ENCODE measurements around the gene VCAN. TPM values are rescaled to one million over a fixed set of nuclear protein-coding genes. Genes with fewer than 3 reads are reported as not detected.

VCAN gene
- total RNA-seq, 4 donors from 2014 or later, result 53.0 to 833 (median 65.1) TPM

DNA sequence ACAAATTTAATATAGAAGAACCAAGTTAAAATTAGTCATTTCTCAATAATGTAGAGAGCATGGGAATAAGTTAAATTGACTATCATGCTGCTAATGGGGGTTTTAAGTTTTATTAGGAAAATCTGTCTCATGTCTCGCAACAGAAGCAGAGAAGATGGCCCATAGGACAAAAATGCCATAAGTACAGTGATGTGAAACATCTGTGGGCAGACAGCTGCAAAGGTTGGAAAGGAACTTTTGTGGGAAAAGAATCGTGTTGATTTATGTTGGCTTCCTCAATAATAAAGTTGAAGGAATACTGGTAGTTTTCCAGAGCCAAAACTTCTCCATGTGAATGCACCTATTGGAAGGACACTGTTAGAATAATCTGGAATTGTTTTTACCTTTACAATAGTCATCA is 44.8 kb downstream of the VCAN start:
- no peaks in the 10 kb centered on the region for H3K4me1 ChIP-seq
- no peaks in the 10 kb centered on the region for H3K27me3 ChIP-seq
- H3K36me3 ChIP-seq, result no peaks in the 10 kb centered on the region
- no peak overlapping the region for H3K4me3 ChIP-seq
- H3K9me3 ChIP-seq, result no peaks in the 10 kb centered on the region
- DNase-seq, result no peak
- intact Hi-C loops (cut with DNase I; ENCODE audit: low total_unique reads), result no loop called here
- no peak for TF ChIP-seq CTCF (IDR thresholded peaks at IDR 0.05)
- no peak for TF ChIP-seq POLR2A (IDR thresholded peaks at IDR 0.05)
- H3K27ac ChIP-seq, result peak overlapping the region in 1 of 2 donors; percentile 23

DNA sequence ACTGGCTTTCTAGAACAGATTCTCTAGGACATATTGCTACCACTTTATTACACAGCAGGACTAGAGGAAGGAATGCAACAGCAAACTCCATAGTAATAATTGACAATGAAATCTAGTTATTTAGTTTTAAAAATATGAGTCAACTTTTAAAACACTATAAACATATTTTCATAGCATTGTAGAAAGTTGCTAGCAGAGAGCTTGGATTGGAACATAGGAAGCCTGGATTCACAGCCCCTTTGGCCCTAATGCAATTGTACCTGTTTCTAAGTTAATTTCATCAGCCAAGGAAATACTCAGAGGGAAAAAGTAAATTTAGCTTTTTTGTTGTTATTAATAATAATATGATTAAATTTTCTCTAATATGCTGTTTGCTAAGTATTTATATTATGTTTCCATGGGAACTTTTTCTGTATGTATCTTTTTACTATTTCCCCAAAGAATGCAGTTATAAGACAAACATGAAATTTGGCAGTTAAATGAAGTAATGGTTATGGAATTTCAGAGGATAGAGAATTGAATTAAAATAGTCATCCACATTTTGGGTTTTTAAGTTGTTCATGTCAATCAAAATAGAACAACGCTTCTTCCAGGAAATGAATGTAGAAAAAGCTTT is 45.6 kb downstream of the VCAN start:
- no peaks in the 10 kb centered on the region for H3K4me1 ChIP-seq
- H3K36me3 ChIP-seq, result no peaks in the 10 kb centered on the region
- peak overlapping the region in 1 of 2 donors; percentile 23 for H3K27ac ChIP-seq
- TF ChIP-seq CTCF (IDR thresholded peaks at IDR 0.05), result no peak
- TF ChIP-seq POLR2A (IDR thresholded peaks at IDR 0.05), result no peak
- no peaks in the 10 kb centered on the region for H3K27me3 ChIP-seq
- intact Hi-C loops (cut with DNase I; ENCODE audit: low total_unique reads), result no loop called here
- DNase-seq, result no peak
- no peak overlapping the region for H3K4me3 ChIP-seq
- H3K9me3 ChIP-seq, result no peaks in the 10 kb centered on the region

DNA sequence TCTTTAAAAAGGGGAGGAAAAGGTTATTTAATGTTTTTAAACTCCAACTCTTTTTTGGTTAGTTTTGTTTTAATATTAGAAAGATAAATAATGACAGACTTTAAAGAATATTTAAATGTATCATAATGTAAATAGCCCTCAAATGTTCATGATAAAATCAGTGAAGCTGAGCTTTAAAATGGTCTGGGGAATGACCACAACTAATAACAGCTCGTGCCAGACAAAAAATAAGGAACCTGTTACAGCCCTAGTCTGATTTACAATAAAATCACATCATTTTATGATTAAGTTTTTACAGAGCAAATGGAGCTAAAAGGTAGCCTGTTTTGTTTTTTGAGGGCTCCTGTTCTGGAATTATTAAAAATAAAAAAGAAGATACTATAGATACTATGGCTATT is 46.1 kb downstream of the VCAN start:
- intact Hi-C loops (cut with DNase I; ENCODE audit: low total_unique reads), result no loop called here
- Histone ChIP-seq H3K4me3 (no peak overlapping the region), H3K27ac (no peak overlapping the region), H3K4me1 (no peaks in the 10 kb centered on the region), H3K9me3 (no peaks in the 10 kb centered on the region), H3K36me3 (no peaks in the 10 kb centered on the region), H3K27me3 (no peaks in the 10 kb centered on the region)
- TF ChIP-seq POLR2A (IDR thresholded peaks at IDR 0.05), result no peak
- no peak for TF ChIP-seq CTCF (IDR thresholded peaks at IDR 0.05)
- no peak for DNase-seq

DNA sequence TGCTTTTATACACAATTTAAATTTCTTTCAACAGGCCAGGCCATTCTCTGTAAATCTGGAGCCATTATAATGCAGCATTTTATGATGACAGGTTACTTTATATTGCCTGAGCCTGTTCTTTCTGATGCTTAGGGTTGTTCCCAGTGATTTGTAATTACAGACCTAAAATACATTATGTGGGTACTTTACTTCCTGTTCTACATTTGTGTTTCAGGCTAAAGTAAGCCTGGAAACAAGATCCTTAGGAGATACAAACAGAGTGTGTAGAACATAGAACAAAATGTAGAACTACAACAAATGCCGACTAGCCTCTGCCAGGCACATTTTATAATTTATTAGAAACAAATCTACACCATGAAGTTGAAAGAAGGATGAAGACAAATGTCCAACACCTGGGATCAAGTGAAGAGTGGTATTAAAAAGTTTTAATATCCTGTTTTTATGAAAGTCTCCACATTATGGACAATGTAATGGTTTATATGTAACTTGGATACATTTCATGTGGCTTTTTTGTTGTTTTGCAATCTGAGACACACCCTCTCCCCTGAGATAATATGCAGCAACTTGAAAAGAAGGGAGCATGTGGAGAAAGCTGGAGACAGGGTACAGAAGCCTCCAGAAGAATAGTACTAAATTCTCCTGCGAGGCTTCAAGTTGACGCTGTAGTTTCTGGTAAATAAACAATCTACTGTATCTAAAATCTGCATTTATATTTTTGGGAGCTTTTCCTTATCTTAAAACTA is 46.9 kb downstream of the VCAN start:
- no peak for DNase-seq
- Histone ChIP-seq H3K9me3 (no peaks in the 10 kb centered on the region), H3K27me3 (no peaks in the 10 kb centered on the region), H3K27ac (no peak overlapping the region), H3K36me3 (no peaks in the 10 kb centered on the region), H3K4me3 (no peak overlapping the region), H3K4me1 (no peaks in the 10 kb centered on the region)
- intact Hi-C loops (cut with DNase I; ENCODE audit: low total_unique reads), result no loop called here
- no peak for TF ChIP-seq CTCF (IDR thresholded peaks at IDR 0.05)

- DNase-seq, result no peak
- no peak overlapping the region for H3K27ac ChIP-seq
- no peak overlapping the region for H3K4me3 ChIP-seq
- intact Hi-C loops (cut with DNase I; ENCODE audit: low total_unique reads), result no loop called here
- H3K27me3 ChIP-seq, result no peaks in the 10 kb centered on the region
- H3K9me3 ChIP-seq, result no peaks in the 10 kb centered on the region
- no peaks in the 10 kb centered on the region for H3K36me3 ChIP-seq
- H3K4me1 ChIP-seq, result no peaks in the 10 kb centered on the region
- no peak for TF ChIP-seq CTCF (IDR thresholded peaks at IDR 0.05)
- no peak for TF ChIP-seq POLR2A (IDR thresholded peaks at IDR 0.05)
Observed at GRCh38 chr5:83522446-83522845, 50.9 kb downstream of the VCAN start.

All from uterus (tissue), 4 donors.